DND-41 (cell line): Measurements from ENCODE around the gene GSTP1.

Source experiments
- CTCF ChIP-seq: IDR thresholded peaks from 2 replicates; pipeline ENCODE4 v1.5.1; 2012; ENCODE audit warnings: borderline replicate concordance, low read length, moderate library complexity, mild to moderate bottlenecking; ENCODE audit not compliant: poor library complexity, severe bottlenecking; ENCODE audit errors: extremely low read depth
- EZH2 ChIP-seq: IDR thresholded peaks from 3 replicates; pipeline ENCODE4 v1.6.1; 2012; ENCODE audit warnings: borderline replicate concordance, low read depth, mild to moderate bottlenecking, moderate library complexity, low read length, inconsistent platforms; ENCODE audit not compliant: severe bottlenecking

DNA sequence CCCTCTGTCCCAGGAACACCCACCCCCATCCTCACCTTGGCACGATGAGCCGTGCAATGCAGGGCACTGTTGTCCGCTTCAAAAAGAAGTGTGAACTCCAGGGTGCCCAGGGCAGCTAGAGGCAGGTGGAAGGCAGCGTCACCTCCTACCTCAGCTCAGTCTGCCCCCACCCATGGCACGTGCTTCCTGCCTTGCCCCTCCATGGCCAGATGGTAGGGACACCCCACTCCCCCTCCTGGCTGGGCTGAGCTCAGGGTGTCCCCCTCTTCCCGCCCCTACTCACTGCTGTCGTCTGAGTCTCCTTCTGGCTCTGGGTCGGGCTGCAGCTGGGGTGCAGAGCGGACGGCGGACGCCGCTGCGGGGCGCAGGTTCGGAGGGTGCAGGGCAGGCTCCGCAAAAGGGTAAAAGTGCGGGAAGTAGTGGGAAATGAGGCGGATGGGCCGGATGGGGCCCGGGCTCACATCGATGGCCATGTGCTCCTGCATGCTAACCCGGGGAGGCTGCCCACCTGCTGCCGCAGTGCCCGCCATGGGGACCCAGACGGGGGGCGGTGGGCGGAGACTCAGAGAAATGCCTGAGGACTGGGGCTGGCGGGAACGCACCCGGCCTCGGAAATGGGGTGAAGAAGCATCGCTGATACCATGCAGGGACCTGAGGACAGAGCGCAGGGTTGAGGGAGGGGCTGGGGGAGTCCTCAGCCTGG, 32.3 kb downstream of the GSTP1 start:
- TF ChIP-seq CTCF = no peak
- TF ChIP-seq EZH2 = no peak
